NB4 (cell line): ENCODE measurements around the gene DECR2.

ENCODE experiments used
- POLR2A ChIP-seq: IDR thresholded peaks from 2 replicates; pipeline ENCODE4 v1.6.1; 2011; ENCODE audit warnings: mild to moderate bottlenecking; ENCODE audit not compliant: insufficient read length; ENCODE audit errors: extremely low read depth
- TF ChIP-seq, protein P1 (sequence below): IDR thresholded peaks from 2 replicates; pipeline ENCODE4 v1.6.1; 2011; ENCODE audit warnings: low read depth, low read length
- TF ChIP-seq, protein P2 (sequence below): IDR thresholded peaks from one replicate; pipeline ENCODE4 v1.5.1; 2012; ENCODE audit warnings: low read depth, low read length

DNA sequence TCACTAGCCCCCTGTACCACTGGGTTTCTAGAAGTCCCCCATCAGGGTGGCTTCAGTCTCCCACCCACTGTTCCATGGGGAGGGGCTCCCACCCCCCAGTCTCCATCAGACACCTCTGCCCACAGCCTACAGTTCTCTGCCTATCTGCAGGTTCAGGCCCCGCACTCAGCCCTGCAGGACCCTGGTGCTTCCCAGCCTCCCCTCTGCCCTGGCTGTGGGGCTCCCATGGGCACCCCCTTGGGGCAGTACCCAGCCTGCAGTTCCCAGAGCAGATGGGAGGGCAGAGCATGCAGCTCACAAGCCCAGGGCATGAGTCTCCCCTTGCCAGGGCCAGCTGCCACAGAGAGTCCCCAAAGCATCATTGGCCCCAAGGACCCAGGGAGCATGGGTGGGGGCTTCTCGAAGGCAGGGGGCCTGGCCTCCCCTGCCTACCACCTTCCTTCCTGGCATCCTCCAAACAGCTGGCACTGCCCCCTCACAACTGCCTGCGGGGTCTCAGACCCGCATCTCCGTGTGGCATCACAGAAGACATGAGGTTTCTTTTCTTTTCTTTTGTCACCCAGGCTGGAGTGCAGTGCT is 28.6 kb upstream of the DECR2 start:
- TF ChIP-seq, protein P1, sequence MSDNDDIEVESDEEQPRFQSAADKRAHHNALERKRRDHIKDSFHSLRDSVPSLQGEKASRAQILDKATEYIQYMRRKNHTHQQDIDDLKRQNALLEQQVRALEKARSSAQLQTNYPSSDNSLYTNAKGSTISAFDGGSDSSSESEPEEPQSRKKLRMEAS: no peak
- TF ChIP-seq, protein P2, sequence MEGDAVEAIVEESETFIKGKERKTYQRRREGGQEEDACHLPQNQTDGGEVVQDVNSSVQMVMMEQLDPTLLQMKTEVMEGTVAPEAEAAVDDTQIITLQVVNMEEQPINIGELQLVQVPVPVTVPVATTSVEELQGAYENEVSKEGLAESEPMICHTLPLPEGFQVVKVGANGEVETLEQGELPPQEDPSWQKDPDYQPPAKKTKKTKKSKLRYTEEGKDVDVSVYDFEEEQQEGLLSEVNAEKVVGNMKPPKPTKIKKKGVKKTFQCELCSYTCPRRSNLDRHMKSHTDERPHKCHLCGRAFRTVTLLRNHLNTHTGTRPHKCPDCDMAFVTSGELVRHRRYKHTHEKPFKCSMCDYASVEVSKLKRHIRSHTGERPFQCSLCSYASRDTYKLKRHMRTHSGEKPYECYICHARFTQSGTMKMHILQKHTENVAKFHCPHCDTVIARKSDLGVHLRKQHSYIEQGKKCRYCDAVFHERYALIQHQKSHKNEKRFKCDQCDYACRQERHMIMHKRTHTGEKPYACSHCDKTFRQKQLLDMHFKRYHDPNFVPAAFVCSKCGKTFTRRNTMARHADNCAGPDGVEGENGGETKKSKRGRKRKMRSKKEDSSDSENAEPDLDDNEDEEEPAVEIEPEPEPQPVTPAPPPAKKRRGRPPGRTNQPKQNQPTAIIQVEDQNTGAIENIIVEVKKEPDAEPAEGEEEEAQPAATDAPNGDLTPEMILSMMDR: no peak
- no peak for TF ChIP-seq POLR2A
